Measurements from ENCODE around the gene TRNAU1AP. TPM values are rescaled to one million over a fixed set of nuclear protein-coding genes. Genes with fewer than 3 reads are reported as not detected.

Gene TRNAU1AP
- total and polyA plus RNA-seq, 2 of the 13 experiments (the other 11 are each of a cell fraction or from before 2014, with no cell fraction given): 29.0 to 42.9 TPM

- TF ChIP-seq RARG (CRISPR knock-in tag; IDR thresholded peaks at IDR 0.05; ENCODE audit: low read depth): no peak
- TF ChIP-seq ZBTB34 (CRISPR knock-in tag; IDR thresholded peaks at IDR 0.05): no peak
Measured at GRCh38 chr1:28551381-28551780, 1.5 kb upstream of the TRNAU1AP start (continued).

GRCh38 chr1:28560886-28561285 is 8.0 kb downstream of the TRNAU1AP start:
- intact Hi-C loops (cut with micrococcal nuclease; ENCODE audit: unreplicated experiment) (no loop called here), in situ Hi-C loops (cut with HindIII; ENCODE audit: extremely low pct_ligation_motif_present, low pct_unique_long_range_greater_than_20kb) (no loop called here)
- Histone ChIP-seq H3K36me3 (replicated peaks in 1 of 2; ENCODE audit: control insufficient read depth in 1 of 2, insufficient read depth in 2 of 2, low read length in 2 of 2) (peaks cover 12 to 45% of the 10 kb centered on the region in 2 experiments; a peak in 4 of 5 replicates), H3K27me3 (ENCODE audit: control insufficient read depth in 1 of 2, insufficient read depth in 2 of 2, low read length in 2 of 2) (no peaks in the 10 kb centered on the region), H3K79me2 (ENCODE audit: insufficient read depth, low read length) (no peaks in the 10 kb centered on the region), H3K9me3 (ENCODE audit: low read length) (no peaks in the 10 kb centered on the region), H3K27ac (ENCODE audit: extremely low read length, insufficient read depth, low read length) (no peak overlapping the region), H3K4me1 (ENCODE audit: insufficient read depth, low read length) (no peaks in the 10 kb centered on the region), H2AFZ (ENCODE audit: low read length) (no peak overlapping the region), H3K9ac (ENCODE audit: insufficient read depth, low read depth, low read length) (no peak overlapping the region), H3K4me3 (replicated peaks in 1 of 3; ENCODE audit: insufficient read depth in 1 of 3, low read depth in 2 of 3, low read length in 3 of 3) (no peak overlapping the region), H3K4me2 (ENCODE audit: low read depth, low read length) (no peak overlapping the region), H4K20me1 (ENCODE audit: insufficient read depth, low read length) (no peaks in the 10 kb centered on the region)
- ATAC-seq: no peak
- TSS peak; percentile 41 for BruUV-seq (replicated peaks)
- CTCF ChIA-PET (ENCODE audit: low intra/inter-chr PET ratio, low total read pairs): no interaction called here
- FAIRE-seq: no peak
- DNase-seq (ENCODE audit: low spot score): no peak
- TF ChIP-seq MXD4 (CRISPR knock-in tag; IDR thresholded peaks at IDR 0.05) (no peak), PLSCR1 (CRISPR knock-in tag; IDR thresholded peaks at IDR 0.05; ENCODE audit: borderline replicate concordance) (no peak), ZNF34 (CRISPR knock-in tag; IDR thresholded peaks at IDR 0.05; ENCODE audit: borderline replicate concordance) (no peak), BRCA1 (CRISPR knock-in tag; IDR thresholded peaks at IDR 0.05) (no peak), MAFK (conservative IDR thresholded peaks at IDR 0.05 in 1 of 2, IDR thresholded peaks at IDR 0.05 in 1 of 2; ENCODE audit: low read length in 2 of 2) (no peak), HHEX (CRISPR knock-in tag; IDR thresholded peaks at IDR 0.05) (no peak), ZNF709 (CRISPR knock-in tag; IDR thresholded peaks at IDR 0.05) (no peak), ZNF501 (CRISPR knock-in tag; IDR thresholded peaks at IDR 0.05) (no peak), ZNF576 (CRISPR knock-in tag; IDR thresholded peaks at IDR 0.05) (no peak), ZNF564 (CRISPR knock-in tag; IDR thresholded peaks at IDR 0.05) (no peak), ZFP90 (CRISPR knock-in tag; IDR thresholded peaks at IDR 0.05; ENCODE audit: borderline replicate concordance) (no peak), KMT2A (CRISPR knock-in tag; IDR thresholded peaks at IDR 0.05) (no peak), XBP1 (CRISPR knock-in tag; IDR thresholded peaks at IDR 0.05) (no peak), RBFOX2 (IDR thresholded peaks at IDR 0.05; ENCODE audit: low read depth, low read length) (no peak), ZNF333 (CRISPR knock-in tag; IDR thresholded peaks at IDR 0.05; ENCODE audit: borderline replicate concordance) (no peak), MATR3 (CRISPR knock-in tag; IDR thresholded peaks at IDR 0.05) (no peak)
- WGBS (ENCODE audit: low lambda C conversion rate): 97% methylated on average over 3 of the region's 3 CpGs
- POLR2A ChIA-PET: interaction anchor here (2.5 kb wide), 1 partner anchor 20 kb away, joined by 12 read pairs; no protein-coding TSS in a partner anchor
